HepG2 (cell line): ENCODE data around the gene APOL4. TPM values are rescaled to one million over a fixed set of nuclear protein-coding genes. Genes with fewer than 3 reads are reported as not detected.

Source experiments
- ATAC-seq: fragments of 200-7000 bp; cut with Tn5 transposase; 3 replicates; pipeline ENCODE4 v1.9.1; 2020; ENCODE audit warnings: mild to moderate bottlenecking, moderate library complexity
- BruUV-seq: library from RNA; stranded (reverse); fragments of 400-500 nt; replicated peaks from 2 replicates; lab custom pipeline; 2021; lab: Mats Ljungman, UMichigan
- CTCF ChIA-PET: fragments of 300-600 bp; formaldehyde crosslinking; extraction: SDS; loops from one replicate; lab custom pipeline; 2021; ENCODE audit warnings: low total read pairs, inconsistent platforms, low intra/inter-chr PET ratio; lab: Yijun Ruan, JAX
- POLR2A ChIA-PET: fragments of 350-600 bp; sonication (Branson Sonifier 250); formaldehyde crosslinking; loops from one replicate; lab custom pipeline; 2020; ENCODE audit warnings: antibody characterized with exemption, inconsistent platforms; lab: Yijun Ruan, JAX
- DNase-seq: peaks from one replicate; pipeline ENCODE4 v3.0.0-alpha.2; 2015; ENCODE audit warnings: low spot score
- FAIRE-seq: peaks from 3 replicates; lab custom pipeline; 2011; peaks lifted over from hg19 to GRCh38; lab: Jason Lieb, UNC
- H2AFZ ChIP-seq: one replicate; pipeline ENCODE4 v1.6.1; 2011; ENCODE audit warnings: low read length, inconsistent platforms
- H3K27ac ChIP-seq: fragments of 300-600 bp; 3 replicates; pipeline ENCODE4 v1.8.0; 2011; ENCODE audit warnings: mixed run types, mild to moderate bottlenecking, mixed read lengths, low read length, inconsistent platforms; ENCODE audit not compliant: insufficient read depth; ENCODE audit errors: extremely low read length
- H3K27me3 ChIP-seq, 2 experiments: fragments of 200-600 bp in 1 of 2; 2 replicates in 1 of 2; 3 replicates in 1 of 2; pipeline versions ENCODE4 v1.6.0 to v1.8.0; 2011; ENCODE audit warnings: low read length in 2 of 2, mild to moderate bottlenecking in 2 of 2, moderate library complexity in 2 of 2, inconsistent platforms in 1 of 2; ENCODE audit not compliant: insufficient read depth in 2 of 2, control insufficient read depth in 1 of 2
- H3K36me3 ChIP-seq, 2 experiments: fragments of 200-600 bp in 1 of 2; replicated peaks in 1 of 2; 2 replicates in 1 of 2; 3 replicates in 1 of 2; pipeline versions ENCODE4 v1.5.1 to v1.8.0; 2011; ENCODE audit warnings: low read length in 2 of 2, inconsistent platforms in 1 of 2; ENCODE audit not compliant: insufficient read depth in 2 of 2, control insufficient read depth in 1 of 2
- H3K4me1 ChIP-seq: 2 replicates; pipeline ENCODE4 v1.5.1; 2012; ENCODE audit warnings: low read length, inconsistent platforms; ENCODE audit not compliant: insufficient read depth
- H3K4me2 ChIP-seq: 2 replicates; pipeline ENCODE4 v1.6.0; 2011; ENCODE audit warnings: low read depth, low read length, inconsistent platforms
- H3K4me3 ChIP-seq, 3 experiments: fragments of 200-600 bp in 1 of 3; sonication (generic), shearing (Covaris generic) in 1 of 3; replicated peaks in 1 of 3; 2 replicates each; pipeline ENCODE4 v1.5.1; 2011 to 2016; ENCODE audit warnings: low read length in 3 of 3, inconsistent platforms in 2 of 3, low read depth in 2 of 3, mild to moderate bottlenecking in 2 of 3, control low read depth in 1 of 3, mixed read lengths in 1 of 3; ENCODE audit not compliant: insufficient read depth in 1 of 3
- H3K79me2 ChIP-seq: one replicate; pipeline ENCODE4 v1.6.1; 2011; ENCODE audit warnings: low read length, inconsistent platforms; ENCODE audit not compliant: insufficient read depth
- H3K9ac ChIP-seq: 2 replicates; pipeline ENCODE4 v1.6.0; 2011; ENCODE audit warnings: mild to moderate bottlenecking, low read depth, low read length, inconsistent platforms; ENCODE audit not compliant: insufficient read depth
- H3K9me3 ChIP-seq: 2 replicates; pipeline ENCODE4 v1.5.1; 2012; ENCODE audit warnings: mild to moderate bottlenecking, low read length
- H4K20me1 ChIP-seq: 2 replicates; pipeline ENCODE4 v1.6.0; 2011; ENCODE audit warnings: inconsistent platforms, mild to moderate bottlenecking, low read length, moderate library complexity; ENCODE audit not compliant: insufficient read depth
- ATF7-NPFF ChIP-seq: sonication (generic); formaldehyde crosslinking; IDR thresholded peaks from 2 replicates; pipeline ENCODE4 v1.8.1; 2023; ENCODE audit warnings: mild to moderate bottlenecking, low read depth, missing genetic modification reagents, moderate library complexity
- CENPT ChIP-seq: sonication (generic); formaldehyde crosslinking; IDR thresholded peaks from 2 replicates; pipeline ENCODE4 v1.8.0; 2022; ENCODE audit warnings: low read depth, mild to moderate bottlenecking, moderate library complexity, missing genetic modification reagents
- GABPA ChIP-seq, 2 experiments: IDR thresholded peaks; 2 replicates each; pipeline ENCODE4 v1.6.1; 2011 to 2016; ENCODE audit warnings: low read depth in 2 of 2, low read length in 1 of 2, missing biosample characterization in 1 of 2, missing genetic modification characterization in 1 of 2
- GZF1 ChIP-seq: sonication (generic); formaldehyde crosslinking; IDR thresholded peaks from 2 replicates; pipeline ENCODE4 v1.5.1; 2020; ENCODE audit warnings: mild to moderate bottlenecking, missing genetic modification reagents
- NCOA1 ChIP-seq: sonication (generic); formaldehyde crosslinking; IDR thresholded peaks from 2 replicates; pipeline ENCODE4 v1.9.0; 2021; ENCODE audit warnings: missing genetic modification reagents
- PHF5A ChIP-seq: IDR thresholded peaks from one replicate; pipeline ENCODE4 v1.6.1; 2018; ENCODE audit warnings: low read depth, missing genetic modification reagents; ENCODE audit not compliant: unreplicated experiment
- TOPORS ChIP-seq: sonication (generic); formaldehyde crosslinking; IDR thresholded peaks from 2 replicates; pipeline ENCODE4 v1.8.0; 2023; ENCODE audit warnings: mild to moderate bottlenecking, missing genetic modification reagents
- ZFY ChIP-seq: sonication (generic); formaldehyde crosslinking; IDR thresholded peaks from 2 replicates; pipeline ENCODE4 v1.4.0; 2020; ENCODE audit warnings: missing genetic modification reagents
- ZNF10 ChIP-seq: sonication (generic); formaldehyde crosslinking; IDR thresholded peaks from 2 replicates; pipeline ENCODE4 v1.4.0; 2020; ENCODE audit warnings: mild to moderate bottlenecking, low read depth, missing genetic modification reagents, borderline replicate concordance
- ZNF101 ChIP-seq: sonication (generic); formaldehyde crosslinking; IDR thresholded peaks from 2 replicates; pipeline ENCODE4 v1.4.0; 2020; ENCODE audit warnings: mild to moderate bottlenecking, low read depth, missing genetic modification reagents, borderline replicate concordance
- ZNF142 ChIP-seq: sonication (generic); formaldehyde crosslinking; IDR thresholded peaks from 2 replicates; pipeline ENCODE4 v1.4.0; 2020; ENCODE audit warnings: missing genetic modification reagents
- ZNF30 ChIP-seq: sonication (generic); formaldehyde crosslinking; IDR thresholded peaks from 2 replicates; pipeline ENCODE4 v1.5.0; 2020; ENCODE audit warnings: mild to moderate bottlenecking, missing genetic modification reagents
- ZNF562 ChIP-seq: sonication (generic); formaldehyde crosslinking; IDR thresholded peaks from 2 replicates; pipeline ENCODE4 v1.8.0; 2022; ENCODE audit warnings: missing genetic modification reagents, borderline replicate concordance
- ZNF83 ChIP-seq: sonication (generic); formaldehyde crosslinking; IDR thresholded peaks from 2 replicates; pipeline ENCODE4 v1.4.0; 2020; ENCODE audit warnings: missing genetic modification reagents, mild to moderate bottlenecking, borderline replicate concordance
- ZNF879 ChIP-seq: sonication (generic); formaldehyde crosslinking; IDR thresholded peaks from 2 replicates; pipeline ENCODE4 v1.8.1; 2023; ENCODE audit warnings: missing genetic modification reagents
- WGBS: methylation state at CpG from one replicate; pipeline ENCODE4 v1.1.6; 2017; ENCODE audit warnings: low lambda C conversion rate; 5-methylcytosine and 5-hydroxymethylcytosine counted together
- in situ Hi-C: cut with HindIII; loops from 2 replicates; pipeline ENCODE4 v1.10.0; 2017; ENCODE audit warnings: low pct_unique_long_range_greater_than_20kb; ENCODE audit not compliant: extremely low pct_ligation_motif_present
- intact Hi-C: fragments of 100-400 bp; cut with micrococcal nuclease; formaldehyde crosslinking; loops from one replicate; pipeline ENCODE4 v1.10.0; 2022; ENCODE audit not compliant: unreplicated experiment
- polyA plus RNA-seq, 8 experiments: library from polyadenylated mRNA; depleted of rRNA in 3 of 8; stranded (reverse) in 7 of 8; unstranded in 1 of 8; fragments of >200 nt; fragmentation: Illumina TruSeq in 4 of 8; extraction: Trizol in 4 of 8; gene quantifications; 2 replicates each; pipeline versions ENCODE4 v1.2.1 to v1.2.3, GENCODE V29; 2011 to 2016; ENCODE audit warnings: low read depth in 4 of 8, missing spikeins in 1 of 8, mixed read lengths in 1 of 8; ENCODE audit not compliant: insufficient read depth in 1 of 8
- total RNA-seq, 5 experiments: library from RNA; depleted of rRNA; stranded (reverse); fragments of >200 nt; fragmentation: Illumina TruSeq; extraction: Trizol; gene quantifications; 2 replicates each; pipeline ENCODE4 v1.2.3, GENCODE V29; 2016; ENCODE audit warnings: low read depth in 1 of 5

The APOL4 gene
- total and polyA plus RNA-seq, 2 of the 13 experiments (the other 11 are each of a cell fraction or from before 2014, with no cell fraction given), result 0.77 to 2.8 TPM

GRCh38 chr22:36182056-36182455 is 19.6 kb downstream of the APOL4 start:
- no peak for TF ChIP-seq ZFY (CRISPR knock-in tag)
- no peak for TF ChIP-seq ZNF562
- TF ChIP-seq TOPORS (CRISPR knock-in tag), result no peak
- TF ChIP-seq ZNF83 (CRISPR knock-in tag), result no peak
- TF ChIP-seq NCOA1 (CRISPR knock-in tag), result no peak
- TF ChIP-seq CENPT (CRISPR knock-in tag), result no peak
- TF ChIP-seq ZNF879 (CRISPR knock-in tag), result no peak
- no peak for TF ChIP-seq ZNF101 (CRISPR knock-in tag)
- TF ChIP-seq PHF5A (CRISPR knock-in tag), result no peak
- no peak for TF ChIP-seq GZF1 (CRISPR knock-in tag)
- TF ChIP-seq ATF7-NPFF (CRISPR knock-in tag), result no peak
- no peak for TF ChIP-seq ZNF30 (CRISPR knock-in tag)
- no peak for TF ChIP-seq ZNF10 (CRISPR knock-in tag)
- no peak for TF ChIP-seq ZNF142 (CRISPR knock-in tag)
- no peak for TF ChIP-seq GABPA (IDR thresholded peaks at IDR 0.05; ENCODE audit: low read depth, low read length)
- no peak for TF ChIP-seq GABPA (CRISPR knock-in tag; IDR thresholded peaks at IDR 0.05; ENCODE audit: low read depth)
- TF ChIP-seq, all 625 proteins: peak for 0

More at GRCh38 chr22:36182056-36182455, 19.6 kb downstream of the APOL4 start:
- in situ Hi-C loops (loop anchor here (5.0 kb wide), 1 partner anchor 40 kb away; no protein-coding TSS in a partner anchor), intact Hi-C loops (no loop called here)
- no peak overlapping the region for H3K9ac ChIP-seq
- no peaks in the 10 kb centered on the region for H3K4me1 ChIP-seq
- BruUV-seq, result no TSS peak
- DNase-seq, result no peak
- no peak overlapping the region for H3K4me2 ChIP-seq
- no peak overlapping the region for H3K4me3 ChIP-seq
- FAIRE-seq, result no peak
- no peaks in the 10 kb centered on the region for H3K79me2 ChIP-seq
- POLR2A ChIA-PET, result no interaction called here
- H3K9me3 ChIP-seq, result no peaks in the 10 kb centered on the region
- no peak for ATAC-seq
- H3K36me3 ChIP-seq, result no peaks in the 10 kb centered on the region
- WGBS, result 24% methylated on average over 6 of the region's 7 CpGs
- H4K20me1 ChIP-seq, result no peaks in the 10 kb centered on the region
- H3K27me3 ChIP-seq, result peaks cover 3 to 21% of the 10 kb centered on the region in 2 experiments; a peak in 4 of 5 replicates
- no peak overlapping the region for H2AFZ ChIP-seq
- H3K27ac ChIP-seq, result no peak overlapping the region
- CTCF ChIA-PET, result interaction anchor here (2.9 kb wide), 1 partner anchor 37 kb away, joined by 42 read pairs; no protein-coding TSS in a partner anchor
